Measurements from ENCODE around the gene SLC13A3. TPM values are rescaled to one million over a fixed set of nuclear protein-coding genes. Genes with fewer than 3 reads are reported as not detected.

The SLC13A3 gene
- total RNA-seq, 4 donors from 2014 or later = 0.62 to 1.6 (median 0.80) TPM

- 85 to 93% methylated on average over 3 of the region's 3 CpGs for WGBS, 2 donors (ENCODE audit: low coverage in 1 of 2)
- Histone ChIP-seq H3K4me3 (no peak overlapping the region), H3K36me3 (no peaks in the 10 kb centered on the region), H3K9me3 (no peaks in the 10 kb centered on the region), H3K27ac (no peak overlapping the region), H3K27me3 (peaks cover 60% of the 10 kb centered on the region), H3K4me1 (no peaks in the 10 kb centered on the region)
- no peak for ATAC-seq
- TF ChIP-seq POLR2AphosphoS5 (IDR thresholded peaks at IDR 0.05) (no peak), CTCF (IDR thresholded peaks at IDR 0.05) (no peak), POLR2A (IDR thresholded peaks at IDR 0.05) (no peak), EP300 (IDR thresholded peaks at IDR 0.05) (no peak)
These were observed 105.0 kb downstream of the SLC13A3 start for GRCh38 chr20:46546298-46546697.

GRCh38 chr20:46545827-46546138, 105.5 kb downstream of the SLC13A3 start:
- no peaks in the 10 kb centered on the region for H3K9me3 ChIP-seq
- TF ChIP-seq CTCF (IDR thresholded peaks at IDR 0.05) (no peak), POLR2A (IDR thresholded peaks at IDR 0.05) (no peak), EP300 (IDR thresholded peaks at IDR 0.05) (no peak), POLR2AphosphoS5 (IDR thresholded peaks at IDR 0.05) (no peak)
- ATAC-seq = no peak
- H3K27me3 ChIP-seq = peaks cover 65% of the 10 kb centered on the region
- H3K4me3 ChIP-seq = no peak overlapping the region
- no peaks in the 10 kb centered on the region for H3K36me3 ChIP-seq
- H3K4me1 ChIP-seq = no peaks in the 10 kb centered on the region
- no peak overlapping the region for H3K27ac ChIP-seq
- no CpG with 5 or more reads among the region's 9 CpGs for WGBS, 2 donors (ENCODE audit: low coverage in 1 of 2)

GRCh38 chr20:46545077-46545826, 106.0 kb downstream of the SLC13A3 start:
- Histone ChIP-seq H3K9me3 (no peaks in the 10 kb centered on the region), H3K27ac (no peak overlapping the region), H3K36me3 (no peaks in the 10 kb centered on the region), H3K4me3 (no peak overlapping the region), H3K4me1 (no peaks in the 10 kb centered on the region), H3K27me3 (peaks cover 67% of the 10 kb centered on the region)
- no peak for ATAC-seq
- no peak for TF ChIP-seq CTCF (IDR thresholded peaks at IDR 0.05)
- no peak for TF ChIP-seq POLR2A (IDR thresholded peaks at IDR 0.05)
- no peak for TF ChIP-seq EP300 (IDR thresholded peaks at IDR 0.05)
- TF ChIP-seq POLR2AphosphoS5 (IDR thresholded peaks at IDR 0.05) = no peak
- WGBS, 2 donors (ENCODE audit: low coverage in 1 of 2) = 100% methylated on average over 1 of the region's 14 CpGs; no CpG with 5 or more reads in 1 of the 2 donors

GRCh38 chr20:46544576-46544975, 106.7 kb downstream of the SLC13A3 start:
- no peaks in the 10 kb centered on the region for H3K36me3 ChIP-seq
- ATAC-seq = no peak
- H3K4me1 ChIP-seq = no peaks in the 10 kb centered on the region
- H3K27ac ChIP-seq = no peak overlapping the region
- H3K27me3 ChIP-seq = peaks cover 65% of the 10 kb centered on the region
- WGBS, 2 donors (ENCODE audit: low coverage in 1 of 2) = 80 to 92% methylated on average over 2 to 3 of the region's 3 CpGs
- H3K9me3 ChIP-seq = no peaks in the 10 kb centered on the region
- no peak overlapping the region for H3K4me3 ChIP-seq
- TF ChIP-seq CTCF (IDR thresholded peaks at IDR 0.05) (no peak), POLR2A (IDR thresholded peaks at IDR 0.05) (no peak), EP300 (IDR thresholded peaks at IDR 0.05) (no peak), POLR2AphosphoS5 (IDR thresholded peaks at IDR 0.05) (no peak)

GRCh38 chr20:46543959-46544358, 107.3 kb downstream of the SLC13A3 start:
- no peak for ATAC-seq
- H3K9me3 ChIP-seq = no peaks in the 10 kb centered on the region
- no peaks in the 10 kb centered on the region for H3K4me1 ChIP-seq
- no peak for TF ChIP-seq EP300 (IDR thresholded peaks at IDR 0.05)
- whole genome bisulfite sequencing, 2 donors (ENCODE audit: low coverage in 1 of 2) = 33% methylated on average over 1 of the region's 1 CpG; no CpG with 5 or more reads in 1 of the 2 donors
- H3K4me3 ChIP-seq = no peak overlapping the region
- no peak overlapping the region for H3K27ac ChIP-seq
- peaks cover 65% of the 10 kb centered on the region for H3K27me3 ChIP-seq
- no peaks in the 10 kb centered on the region for H3K36me3 ChIP-seq

Measured in gastroesophageal sphincter (tissue), 4 donors.